ENCODE results near the gene VDAC2.

The VDAC2 gene

GRCh38 chr10:75253281-75254220, 43.0 kb downstream of the VDAC2 start (continued):
- TF ChIP-seq ZNF747 (tag by site-specific recombination; IDR thresholded peaks at IDR 0.05), result no peak
- peak; percentile 74; the same call in 1 of the 2 replicates for TF ChIP-seq ZNF626 (tag by site-specific recombination; IDR thresholded peaks at IDR 0.05)
- TF ChIP-seq ZNF146 (tag by site-specific recombination; IDR thresholded peaks at IDR 0.05), result peak; percentile 75
- TF ChIP-seq ZNF664 (tag by site-specific recombination; IDR thresholded peaks at IDR 0.05), result peak; percentile 71; the same call in 1 of the 2 replicates
- TF ChIP-seq SETDB1 (IDR thresholded peaks at IDR 0.05; ENCODE audit: insufficient read length, low read length), result peak; percentile 84
- TF ChIP-seq ZNF529 (tag by site-specific recombination; IDR thresholded peaks at IDR 0.05; ENCODE audit: insufficient replicate concordance), result peak; percentile 55
- no peak for TF ChIP-seq ZNF274 (IDR thresholded peaks at IDR 0.05; ENCODE audit: low read length)
- TF ChIP-seq ZNF274 (tag by site-specific recombination; IDR thresholded peaks at IDR 0.05; ENCODE audit: borderline replicate concordance), result 0 out of 2 replicates have a peak, but pooled peaks have one; percentile 56

- no peaks in the 10 kb centered on the region for H3K36me3 ChIP-seq (ENCODE audit: control insufficient read depth in 2 of 2, insufficient read depth in 1 of 2, low read length in 2 of 2)
- H3K4me3 ChIP-seq (ENCODE audit: low read depth, low read length), result no peak overlapping the region
- ChIA-PET POLR2A (no interaction called here), CTCF (no interaction called here)
- TF ChIP-seq KLF1 (tag by site-specific recombination; IDR thresholded peaks at IDR 0.05), result no peak
- TF ChIP-seq ZNF626 (tag by site-specific recombination; IDR thresholded peaks at IDR 0.05), result no peak
- no peak for TF ChIP-seq ZSCAN18 (tag by site-specific recombination; IDR thresholded peaks at IDR 0.05)
- no peak for TF ChIP-seq HOXA7 (CRISPR knock-in tag; IDR thresholded peaks at IDR 0.05; ENCODE audit: borderline replicate concordance)
- no peak for TF ChIP-seq REST (tag by site-specific recombination; IDR thresholded peaks at IDR 0.05)
- TF ChIP-seq GFI1B (tag by site-specific recombination; IDR thresholded peaks at IDR 0.05), result no peak
- TF ChIP-seq CTCF (tag by site-specific recombination; IDR thresholded peaks at IDR 0.05), result no peak
- TF ChIP-seq GLIS1 (tag by site-specific recombination; IDR thresholded peaks at IDR 0.05), result no peak
- no peak for TF ChIP-seq ZSCAN16 (tag by site-specific recombination; IDR thresholded peaks at IDR 0.05)
- TF ChIP-seq ZNF112 (tag by site-specific recombination; IDR thresholded peaks at IDR 0.05), result no peak
- no peak for TF ChIP-seq ZBTB7A (tag by site-specific recombination; IDR thresholded peaks at IDR 0.05; ENCODE audit: low read depth)
- TF ChIP-seq ZNF548 (tag by site-specific recombination; IDR thresholded peaks at IDR 0.05), result no peak
- TF ChIP-seq ZNF266 (tag by site-specific recombination; IDR thresholded peaks at IDR 0.05; ENCODE audit: low read depth), result no peak
- TF ChIP-seq KLF8 (tag by site-specific recombination; IDR thresholded peaks at IDR 0.05), result no peak
- no peak for TF ChIP-seq TRIM28 (IDR thresholded peaks at IDR 0.05; ENCODE audit: borderline replicate concordance, low read length)
- TF ChIP-seq SP2 (tag by site-specific recombination; IDR thresholded peaks at IDR 0.05), result no peak
- TF ChIP-seq ZNF354C (tag by site-specific recombination; IDR thresholded peaks at IDR 0.05; ENCODE audit: borderline replicate concordance, low read depth), result no peak
- no peak for TF ChIP-seq ZBTB1 (tag by site-specific recombination; IDR thresholded peaks at IDR 0.05)
- TF ChIP-seq, protein P1, sequence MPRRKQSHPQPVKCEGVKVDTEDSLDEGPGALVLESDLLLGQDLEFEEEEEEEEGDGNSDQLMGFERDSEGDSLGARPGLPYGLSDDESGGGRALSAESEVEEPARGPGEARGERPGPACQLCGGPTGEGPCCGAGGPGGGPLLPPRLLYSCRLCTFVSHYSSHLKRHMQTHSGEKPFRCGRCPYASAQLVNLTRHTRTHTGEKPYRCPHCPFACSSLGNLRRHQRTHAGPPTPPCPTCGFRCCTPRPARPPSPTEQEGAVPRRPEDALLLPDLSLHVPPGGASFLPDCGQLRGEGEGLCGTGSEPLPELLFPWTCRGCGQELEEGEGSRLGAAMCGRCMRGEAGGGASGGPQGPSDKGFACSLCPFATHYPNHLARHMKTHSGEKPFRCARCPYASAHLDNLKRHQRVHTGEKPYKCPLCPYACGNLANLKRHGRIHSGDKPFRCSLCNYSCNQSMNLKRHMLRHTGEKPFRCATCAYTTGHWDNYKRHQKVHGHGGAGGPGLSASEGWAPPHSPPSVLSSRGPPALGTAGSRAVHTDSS (tag by site-specific recombination; IDR thresholded peaks at IDR 0.05), result no peak
- no peak for TF ChIP-seq ZNF138 (tag by site-specific recombination; IDR thresholded peaks at IDR 0.05; ENCODE audit: borderline replicate concordance)
- no peaks in the 10 kb centered on the region for H3K4me1 ChIP-seq (ENCODE audit: control insufficient read depth, insufficient read depth, low read length)
- no peak overlapping the region for H3K27ac ChIP-seq (ENCODE audit: extremely low read depth, low read depth, low read length)
- H3K9me3 ChIP-seq (ENCODE audit: control insufficient read depth, insufficient read depth, low read depth, low read length), result no peaks in the 10 kb centered on the region
Measured at GRCh38 chr10:75254739-75255138, 44.1 kb downstream of the VDAC2 start.
